A549 treated with CpdA at 1 μM for 4 hours (cell line): Measurements from ENCODE around the gene PET100. TPM values are rescaled to one million over a fixed set of nuclear protein-coding genes. Genes with fewer than 3 reads are reported as not detected.

Experiments used
- total RNA-seq: library from RNA; stranded (reverse); fragments of 200-300 nt; extraction: Qiagen RNA extraction; gene quantifications from 5 replicates; pipeline ENCODE4 v1.2.3, GENCODE V29; 2022; ENCODE audit warnings: low read depth

PET100 gene, protein sequence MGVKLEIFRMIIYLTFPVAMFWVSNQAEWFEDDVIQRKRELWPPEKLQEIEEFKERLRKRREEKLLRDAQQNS
- total RNA-seq: 52.5 to 80.8 TPM (median 53.6 TPM) in 5 replicates

GRCh38 chr19:7629347-7630054, at the start of gene PET100, which contains the start of gene XAB2:
TSS of gene PET100 (plus strand) at chr19:7629793. CDS start at chr19:7629834, 41 bp downstream.
TSS of gene XAB2 (minus strand) at chr19:7629545. CDS start at chr19:7629527, 18 bp downstream.

GRCh38 chr19:7595466-7596133, 34.0 kb upstream of the PET100 start, which contains the start of gene CAMSAP3:
TSS of gene CAMSAP3 (plus strand) at chr19:7595863. CDS start at chr19:7596003, 140 bp downstream.

GRCh38 chr19:7633698-7634097, 4.1 kb downstream of the PET100 start, which contains the start of gene PCP2:
TSS of gene PCP2 (minus strand) at chr19:7633719. CDS start at chr19:7633457, 262 bp downstream.

GRCh38 chr19:7636691-7637373, 7.2 kb downstream of the PET100 start, which contains the start of gene STXBP2:
TSS of gene STXBP2 (plus strand) at chr19:7637110. CDS start at chr19:7637150, 40 bp downstream.

GRCh38 chr19:7668842-7669241, 39.2 kb downstream of the PET100 start, which contains the start of gene RETN:
TSS of gene RETN (plus strand) at chr19:7669049. CDS start at chr19:7669327, 278 bp downstream.

DNA sequence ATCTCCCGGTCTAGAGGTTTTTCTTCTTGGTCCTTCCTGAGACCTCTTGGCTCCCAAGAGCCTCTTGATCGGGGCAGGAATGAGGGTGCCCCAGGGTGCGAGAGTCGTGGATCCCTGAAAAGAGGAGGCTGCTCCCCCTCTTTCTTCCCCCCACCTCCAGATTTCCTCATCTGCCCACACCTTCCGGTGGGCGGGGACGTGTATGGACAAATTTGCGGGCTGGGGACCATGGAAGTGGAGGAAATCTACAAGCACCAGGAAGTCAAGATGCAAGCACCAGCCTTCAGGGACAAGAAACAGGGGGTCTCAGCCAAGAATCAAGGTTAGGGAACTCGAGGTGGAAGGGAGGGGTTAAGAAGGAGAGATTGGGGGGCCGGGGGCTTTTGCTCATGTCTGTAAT, 47.3 kb downstream of the PET100 start, which contains the start of gene MCEMP1:
Gene MCEMP1 (plus strand): TSS at position 237 of the 400 bp plus-strand sequence. CDS start 31 bp downstream, at position 268.

GRCh38 chr19:7680606-7681339, 51.2 kb downstream of the PET100 start, which contains the start of gene TRAPPC5:
TSS of gene TRAPPC5 (plus strand) at chr19:7680833. CDS start at chr19:7682254, 1,421 bp downstream.

Other genes with a start within 250 kb of the PET100 start
- gene PEX11G, start 140.8 kb upstream of the PET100 start, total RNA-seq: 1.6 to 2.6 TPM (median 2.1 TPM) in 5 replicates
- 15.9 to 19.3 TPM (median 18.7 TPM) in 5 replicates for gene ZNF358, start 113.7 kb upstream of the PET100 start, total RNA-seq
- 8.1 to 13.6 TPM (median 11.5 TPM) in 5 replicates for gene MCOLN1, start 107.2 kb upstream of the PET100 start, total RNA-seq
- gene PNPLA6, start 94.1 kb upstream of the PET100 start, total RNA-seq: 31.4 to 40.3 TPM (median 32.2 TPM) in 5 replicates
- 2.9 to 4.9 TPM (median 4.6 TPM) in 5 replicates for gene CAMSAP3, start 33.9 kb upstream of the PET100 start, total RNA-seq
- gene XAB2, start 248 bp upstream of the PET100 start, total RNA-seq: 22.6 to 28.9 TPM (median 26.4 TPM) in 5 replicates
- gene PCP2, start 3.9 kb downstream of the PET100 start, total RNA-seq: 0.22 TPM in 1 of 5 replicates, not detected in the others
- 34.8 to 45.3 TPM (median 40.5 TPM) in 5 replicates for gene STXBP2, start 7.3 kb downstream of the PET100 start, total RNA-seq
- not detected in 5 replicates for gene RETN, start 39.3 kb downstream of the PET100 start, total RNA-seq
- not detected in 5 replicates for gene MCEMP1, start 47.3 kb downstream of the PET100 start, total RNA-seq
- gene TRAPPC5, start 51.0 kb downstream of the PET100 start, total RNA-seq: 35.7 to 103 TPM (median 92.3 TPM) in 5 replicates
- not detected in 5 replicates for gene FCER2, start 72.3 kb downstream of the PET100 start, total RNA-seq
- gene CLEC4G, start 102.3 kb downstream of the PET100 start, total RNA-seq: not detected in 5 replicates
- not detected in 5 replicates for gene CD209, start 117.7 kb downstream of the PET100 start, total RNA-seq
- gene CLEC4M, start 133.4 kb downstream of the PET100 start, total RNA-seq: 0.03 TPM in 1 of 5 replicates, not detected in the others
- 0.96 to 2.0 TPM (median 1.4 TPM) in 5 replicates for gene EVI5L, start 200.4 kb downstream of the PET100 start, total RNA-seq
- 0.17 to 0.42 TPM (median 0.39 TPM) in 5 replicates for gene PRR36, start 244.6 kb downstream of the PET100 start, total RNA-seq